AG09309 (cell line): ENCODE data around the gene MYO3B.
"Not testable (repeated sequence)": the region's sequence is repeated elsewhere in the genome, so short reads cannot be mapped to it uniquely, and the experiment has no call there.

Source experiments
- DNase-seq: peaks from one replicate; pipeline ENCODE4 v3.0.0-alpha.2; 2010; ENCODE audit warnings: low read depth
- H3K4me3 ChIP-seq: 2 replicates; pipeline ENCODE4 v1.5.1; 2011; ENCODE audit warnings: mild to moderate bottlenecking, low read depth, low read length, moderate library complexity; ENCODE audit not compliant: control insufficient read depth
- TF ChIP-seq, protein P1 (sequence below): IDR thresholded peaks from 2 replicates; pipeline ENCODE4 v1.5.1; 2011; ENCODE audit warnings: mild to moderate bottlenecking, low read depth, low read length, inconsistent platforms; ENCODE audit not compliant: insufficient read depth, control insufficient read depth; ENCODE audit errors: missing control alignments

Gene MYO3B

DNA sequence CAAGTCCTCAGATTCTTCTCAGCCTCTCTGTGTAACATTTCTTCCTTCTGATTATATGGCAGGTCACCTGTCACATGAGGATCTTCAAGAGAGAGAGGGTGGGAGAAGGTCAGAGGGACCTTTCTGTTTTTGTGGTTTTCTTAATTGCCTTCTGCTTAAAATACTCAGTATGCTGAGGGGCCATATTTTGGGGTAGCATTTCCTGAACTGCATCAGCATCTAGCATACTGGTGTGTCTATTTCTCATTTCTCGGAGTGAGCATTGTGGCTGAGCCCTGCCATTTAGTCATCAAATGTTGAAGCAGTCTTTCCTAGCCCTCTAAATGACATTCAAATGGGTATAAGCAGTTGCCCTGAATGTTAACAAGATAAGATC, 162.7 kb downstream of the MYO3B start:
- no peak overlapping the region for H3K4me3 ChIP-seq
- DNase-seq, result no peak

DNA sequence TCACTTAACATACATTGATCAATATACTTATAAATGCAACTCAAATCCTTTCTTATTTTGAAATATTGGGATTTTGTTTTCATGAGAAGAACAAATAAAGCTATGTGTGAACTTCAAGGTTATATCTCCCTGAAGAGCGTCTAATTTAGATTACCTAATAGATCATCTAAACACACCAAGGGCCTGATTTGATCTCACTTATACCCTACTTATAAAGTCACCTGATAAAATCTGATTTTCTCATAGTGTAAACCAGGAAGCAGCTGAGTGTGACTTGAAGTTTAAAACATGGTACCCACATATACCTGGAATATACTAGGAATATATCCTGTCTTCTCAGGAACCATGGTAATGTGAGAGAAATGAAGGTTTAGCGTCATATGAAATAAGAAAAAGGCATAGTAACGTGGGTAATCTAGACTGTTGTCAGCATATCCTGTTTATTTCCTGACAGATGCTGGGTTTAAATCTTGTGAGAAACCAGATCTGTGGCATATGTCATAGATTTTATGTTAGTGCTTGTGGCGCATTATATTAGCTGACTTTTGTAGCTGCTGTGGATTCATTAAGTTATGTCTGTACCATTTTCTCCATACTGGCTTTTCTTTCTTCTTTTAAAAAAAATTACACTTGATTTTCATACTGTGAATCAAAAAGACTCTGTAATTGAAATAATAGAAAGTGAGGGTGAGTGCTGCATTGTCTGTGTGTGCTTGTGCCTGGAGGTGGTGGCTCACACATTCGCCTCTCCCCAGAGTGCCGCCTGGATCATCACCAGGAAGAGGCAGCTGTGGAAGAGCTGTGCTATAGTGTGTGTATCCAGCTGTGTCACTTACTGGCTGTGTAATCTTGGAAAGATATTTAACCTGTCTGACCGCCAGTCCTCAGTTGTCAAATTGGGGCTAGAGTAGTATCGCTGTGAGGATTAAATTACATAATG, 164.0 kb downstream of the MYO3B start:
- TF ChIP-seq, protein P1, sequence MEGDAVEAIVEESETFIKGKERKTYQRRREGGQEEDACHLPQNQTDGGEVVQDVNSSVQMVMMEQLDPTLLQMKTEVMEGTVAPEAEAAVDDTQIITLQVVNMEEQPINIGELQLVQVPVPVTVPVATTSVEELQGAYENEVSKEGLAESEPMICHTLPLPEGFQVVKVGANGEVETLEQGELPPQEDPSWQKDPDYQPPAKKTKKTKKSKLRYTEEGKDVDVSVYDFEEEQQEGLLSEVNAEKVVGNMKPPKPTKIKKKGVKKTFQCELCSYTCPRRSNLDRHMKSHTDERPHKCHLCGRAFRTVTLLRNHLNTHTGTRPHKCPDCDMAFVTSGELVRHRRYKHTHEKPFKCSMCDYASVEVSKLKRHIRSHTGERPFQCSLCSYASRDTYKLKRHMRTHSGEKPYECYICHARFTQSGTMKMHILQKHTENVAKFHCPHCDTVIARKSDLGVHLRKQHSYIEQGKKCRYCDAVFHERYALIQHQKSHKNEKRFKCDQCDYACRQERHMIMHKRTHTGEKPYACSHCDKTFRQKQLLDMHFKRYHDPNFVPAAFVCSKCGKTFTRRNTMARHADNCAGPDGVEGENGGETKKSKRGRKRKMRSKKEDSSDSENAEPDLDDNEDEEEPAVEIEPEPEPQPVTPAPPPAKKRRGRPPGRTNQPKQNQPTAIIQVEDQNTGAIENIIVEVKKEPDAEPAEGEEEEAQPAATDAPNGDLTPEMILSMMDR, result no peak
- no peak for DNase-seq
- H3K4me3 ChIP-seq, result no peak overlapping the region

More for the DNA sequence above, 162.7 kb downstream of the MYO3B start:
- TF ChIP-seq, protein P1, result no peak

DNA sequence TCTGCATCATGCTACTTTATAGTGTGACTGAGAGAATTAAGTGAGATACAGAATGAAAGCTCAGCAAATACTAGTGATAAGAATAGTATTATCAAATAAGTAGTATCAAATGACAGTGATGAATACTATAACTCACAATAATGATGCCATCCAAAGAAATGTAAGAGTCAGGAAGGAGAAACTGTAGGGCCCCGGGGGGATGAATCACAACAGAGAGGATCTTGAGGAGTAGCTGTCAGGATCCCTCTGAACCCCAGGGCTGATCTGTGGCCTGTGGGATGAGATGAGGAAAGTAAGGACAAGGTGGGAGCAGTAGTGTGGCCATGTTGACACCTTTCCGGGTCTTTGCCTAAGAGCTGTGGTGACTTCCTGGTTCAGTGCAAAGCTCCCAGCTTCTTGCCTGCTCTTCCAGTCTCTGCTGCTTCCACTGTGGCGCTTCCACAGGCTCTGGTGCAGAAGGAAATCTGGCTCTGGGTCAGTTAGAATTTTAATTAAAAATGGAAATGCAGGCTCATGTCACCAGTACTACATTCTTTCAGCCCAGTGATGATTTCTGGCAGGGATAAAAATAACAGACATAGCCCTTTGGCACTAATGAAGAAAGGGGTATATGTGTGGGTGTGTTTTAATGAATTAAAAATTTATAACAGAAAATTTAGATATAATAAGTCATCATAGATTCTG, 166.9 kb downstream of the MYO3B start:
- DNase-seq, result no peak
- H3K4me3 ChIP-seq, result no peak overlapping the region

DNA sequence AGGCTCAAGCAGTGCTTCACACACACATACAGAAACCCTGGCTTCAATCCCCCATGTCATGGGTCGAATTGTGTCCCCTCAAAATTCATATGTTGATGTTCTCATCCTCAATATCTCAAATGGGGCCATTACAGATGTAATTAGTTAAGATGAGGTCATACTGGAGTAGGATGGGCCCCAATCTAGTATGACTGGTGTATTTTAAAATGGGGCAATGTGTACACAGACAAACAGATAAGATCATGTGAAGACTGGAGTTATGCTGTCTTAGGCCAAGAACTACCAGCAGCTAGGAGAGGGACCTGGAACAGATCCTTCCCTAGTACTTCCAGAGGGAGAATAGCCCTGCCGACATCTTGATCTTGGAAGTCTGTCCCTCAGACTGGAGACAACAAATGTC, 167.7 kb downstream of the MYO3B start:
- H3K4me3 ChIP-seq, result no peak overlapping the region
- DNase-seq, result no peak
- TF ChIP-seq, protein P1, result no peak

More for the DNA sequence above, 166.9 kb downstream of the MYO3B start:
- TF ChIP-seq, protein P1, result no peak

DNA sequence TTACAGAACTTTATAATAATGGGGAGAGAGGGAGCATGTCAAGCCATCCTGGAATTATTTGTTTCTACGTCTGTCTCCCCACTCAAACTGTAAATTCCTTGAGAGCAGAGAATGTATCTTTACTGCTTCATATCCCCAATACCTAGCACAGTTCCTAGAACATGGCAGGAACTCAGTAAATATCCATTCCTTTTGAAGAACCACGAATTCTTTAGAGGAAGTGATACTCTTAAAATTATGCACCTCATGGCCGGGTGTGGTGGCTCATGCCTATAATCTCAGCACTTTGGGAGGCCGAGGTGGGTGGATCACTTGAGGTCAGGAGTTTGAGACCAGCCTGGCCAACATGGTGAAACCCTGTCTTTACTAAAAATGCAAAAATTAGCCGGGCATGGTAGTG, 171.3 kb downstream of the MYO3B start:
- not testable (repeated sequence) for DNase-seq, H3K4me3 ChIP-seq

DNA sequence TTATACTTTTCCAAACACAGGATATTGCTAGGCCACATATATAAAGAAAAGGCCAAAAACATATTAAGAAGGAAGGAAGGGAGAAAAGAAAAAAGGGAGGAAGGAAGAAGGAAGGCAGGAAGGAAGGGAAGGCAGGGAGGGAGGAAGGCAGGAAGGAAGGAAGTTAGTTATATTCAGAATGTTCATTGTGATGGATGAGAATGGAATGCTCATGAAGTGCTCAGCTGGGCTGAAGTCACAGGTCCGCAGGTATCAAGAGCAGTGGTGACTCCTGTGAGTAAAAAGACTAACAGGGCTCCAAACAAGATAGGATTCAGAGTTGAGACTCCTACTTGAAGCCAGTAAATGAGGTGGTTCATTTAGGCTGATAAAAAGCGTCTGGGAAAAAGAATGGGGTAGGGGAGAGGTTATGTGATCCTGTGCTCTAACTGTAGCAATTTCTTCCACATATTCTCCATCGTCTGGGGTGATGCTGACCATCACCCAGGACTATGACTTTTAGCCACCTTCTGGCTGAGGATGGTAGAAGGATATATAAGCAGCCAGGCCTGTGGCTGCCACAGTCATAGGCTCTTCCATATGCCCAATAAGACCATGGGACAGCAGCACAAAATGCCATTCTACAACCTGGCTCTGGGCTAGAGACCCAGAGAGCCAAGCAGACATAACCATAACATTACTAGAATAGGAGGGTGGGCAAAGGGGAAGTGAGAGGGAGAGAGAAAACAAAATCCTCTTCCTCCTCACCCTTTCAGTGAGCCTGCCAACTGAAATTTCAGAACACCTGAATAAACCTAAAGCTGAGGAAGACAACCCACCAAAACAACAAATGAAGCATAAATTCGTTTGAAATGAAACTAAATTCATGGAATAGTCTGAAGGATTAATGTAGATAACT, 173.2 kb downstream of the MYO3B start:
- H3K4me3 ChIP-seq, result no peak overlapping the region
- DNase-seq, result no peak
- TF ChIP-seq, protein P1, result no peak

DNA sequence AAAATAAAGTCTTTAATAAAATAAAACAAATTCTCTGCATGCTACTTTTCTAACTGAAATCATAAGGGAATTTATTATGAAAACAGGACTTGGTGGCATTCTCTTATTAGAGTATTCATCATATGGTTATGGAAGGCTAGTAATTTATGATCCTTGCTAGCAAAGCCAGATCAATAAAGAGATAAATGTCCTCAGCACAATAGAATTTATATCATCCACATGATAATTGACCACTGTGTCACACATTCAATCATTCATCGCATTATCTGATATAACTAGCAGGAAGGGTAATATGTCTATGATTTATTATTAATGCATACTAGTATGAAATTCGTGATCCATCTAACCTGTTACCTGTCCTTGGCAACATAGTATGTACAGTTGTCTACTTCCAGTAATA, 175.8 kb downstream of the MYO3B start:
- DNase-seq, result no peak

More for the DNA sequence above, 175.8 kb downstream of the MYO3B start:
- TF ChIP-seq, protein P1, result no peak
- no peak overlapping the region for H3K4me3 ChIP-seq
